Brain microvascular endothelial cell (primary cell): ENCODE measurements around the gene CDC20.
"Not testable (repeated sequence)": the region's sequence is repeated elsewhere in the genome, so short reads cannot be mapped to it uniquely, and the experiment has no call there.

Experiments used
- DNase-seq: peaks from one replicate; pipeline ENCODE4 v3.0.0-alpha.2; 2020
- H3K27ac ChIP-seq: fragments of 250-450 bp; sonication (Bioruptor Pico); 2 replicates; pipeline ENCODE4 v1.5.1; 2020; ENCODE audit warnings: mild to moderate bottlenecking, moderate library complexity
- H3K27me3 ChIP-seq: fragments of 250-450 bp; sonication (Bioruptor Pico); replicated peaks from 2 replicates; pipeline ENCODE4 v1.5.1; 2020; ENCODE audit warnings: mild to moderate bottlenecking
- H3K36me3 ChIP-seq: fragments of 250-450 bp; sonication (Bioruptor Pico); replicated peaks from 2 replicates; pipeline ENCODE4 v1.5.1; 2020; ENCODE audit warnings: mild to moderate bottlenecking
- H3K4me3 ChIP-seq: 2 replicates; pipeline ENCODE4 v1.5.1; 2011; ENCODE audit warnings: low read depth, mild to moderate bottlenecking, control low read depth, low read length, moderate library complexity
- in situ Hi-C: cut with HindIII; loops from 2 replicates; pipeline ENCODE4 v1.10.0; 2017; ENCODE audit warnings: low sequenced_read_pairs, low pct_ligation_motif_present
- TF ChIP-seq, protein P1 (sequence below): IDR thresholded peaks from 2 replicates; pipeline ENCODE4 v1.5.1; 2011; ENCODE audit warnings: low read depth, mild to moderate bottlenecking, moderate library complexity, low read length, control low read depth, inconsistent platforms; ENCODE audit errors: missing control alignments

The CDC20 gene

DNA sequence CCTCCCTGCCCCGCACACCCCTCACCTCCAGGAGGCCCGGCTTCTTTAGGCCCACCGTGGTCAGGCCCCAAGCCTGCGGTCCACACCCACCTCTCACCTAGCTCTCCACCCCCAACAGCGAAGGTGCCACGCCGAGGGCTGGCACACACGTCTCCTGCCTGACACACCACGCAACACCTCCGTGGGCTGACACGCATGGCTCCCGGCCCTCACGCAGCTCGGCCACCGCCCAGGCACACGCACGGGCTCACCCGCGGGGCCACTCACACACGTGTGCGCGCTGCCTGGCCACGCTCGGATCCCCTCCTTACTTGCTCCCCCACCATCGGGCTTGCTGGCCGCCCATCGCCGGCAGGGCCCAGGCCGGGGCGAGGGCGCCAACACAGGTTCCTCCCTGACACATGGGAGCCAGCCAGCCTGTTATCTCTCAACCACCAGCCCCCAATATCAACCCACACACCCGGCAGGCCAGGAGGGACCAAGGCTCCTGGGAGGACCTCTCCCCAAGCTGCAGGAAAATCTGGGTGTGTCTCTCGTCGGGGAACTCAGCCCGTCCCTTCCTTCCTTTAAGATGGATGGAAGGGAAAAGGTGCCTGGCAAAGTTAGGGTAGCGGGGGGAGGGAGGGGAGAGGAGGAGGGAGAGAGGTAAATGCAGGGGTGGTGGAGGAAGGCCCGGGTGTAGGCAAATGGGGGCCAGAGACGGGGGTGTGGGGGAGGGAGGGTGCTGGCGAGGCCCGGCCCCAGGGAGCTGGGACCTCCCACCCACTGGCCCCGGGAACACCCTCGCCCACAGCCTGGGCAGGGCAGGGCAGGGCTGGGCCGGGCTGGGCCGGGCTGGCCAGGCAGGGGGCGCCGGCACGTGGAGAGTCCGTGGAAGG lies 8.5 kb downstream of the CDC20 start:
- no peak for DNase-seq

DNA sequence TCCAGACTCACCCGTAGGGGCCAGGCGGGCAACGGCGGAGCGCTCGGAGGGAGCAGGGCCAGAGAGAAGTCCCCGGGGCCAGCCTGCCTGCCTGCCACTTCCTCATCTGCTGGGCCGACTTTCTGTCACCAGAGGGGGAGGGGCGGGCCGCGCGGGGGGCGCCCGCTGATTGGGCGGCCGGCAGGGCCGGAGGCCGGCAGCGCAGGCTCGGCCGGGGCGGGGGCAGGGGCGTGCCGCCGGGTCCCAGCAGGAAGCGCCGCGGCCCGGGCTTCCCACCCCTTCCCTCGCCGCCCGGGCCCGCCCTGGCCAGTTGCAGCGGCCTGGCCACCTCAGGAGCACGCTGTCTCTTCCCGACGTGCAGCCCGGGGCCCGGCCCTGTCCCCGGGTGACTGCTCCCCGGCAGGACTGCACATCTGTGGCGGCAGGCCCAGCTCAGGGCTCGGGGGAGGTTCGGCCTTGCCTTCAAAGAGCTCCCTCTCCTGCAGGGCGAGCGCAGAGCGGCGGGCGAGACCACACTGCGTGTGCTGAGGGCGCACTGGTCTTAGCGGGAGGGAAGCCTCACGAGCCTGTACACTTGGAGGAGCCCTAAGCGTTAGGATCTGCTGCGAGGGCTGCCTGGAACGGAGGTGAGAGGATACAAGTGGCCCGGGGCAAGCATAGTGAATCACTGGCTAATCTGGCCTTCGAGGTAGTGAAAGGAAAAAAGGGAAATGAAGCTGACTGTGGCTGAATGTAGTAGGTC lies 9.3 kb downstream of the CDC20 start, which contains the start of gene ELOVL1:
Gene ELOVL1, minus strand, starts transcription at position 108 of the 742 bp plus-strand sequence. CDS start 2,402 bp downstream, outside the sequence.
- Histone ChIP-seq H3K4me3 (peak within 1 kb of the TSS; percentile 82), H3K27me3 (no peaks in the 10 kb centered on the region), H3K36me3 (peaks cover 19% of the 10 kb centered on the region), H3K27ac (peak within 1 kb of the TSS; percentile 76)
- peak; percentile 74 for DNase-seq
- in situ Hi-C loops, result no loop called here
- TF ChIP-seq, protein P1, sequence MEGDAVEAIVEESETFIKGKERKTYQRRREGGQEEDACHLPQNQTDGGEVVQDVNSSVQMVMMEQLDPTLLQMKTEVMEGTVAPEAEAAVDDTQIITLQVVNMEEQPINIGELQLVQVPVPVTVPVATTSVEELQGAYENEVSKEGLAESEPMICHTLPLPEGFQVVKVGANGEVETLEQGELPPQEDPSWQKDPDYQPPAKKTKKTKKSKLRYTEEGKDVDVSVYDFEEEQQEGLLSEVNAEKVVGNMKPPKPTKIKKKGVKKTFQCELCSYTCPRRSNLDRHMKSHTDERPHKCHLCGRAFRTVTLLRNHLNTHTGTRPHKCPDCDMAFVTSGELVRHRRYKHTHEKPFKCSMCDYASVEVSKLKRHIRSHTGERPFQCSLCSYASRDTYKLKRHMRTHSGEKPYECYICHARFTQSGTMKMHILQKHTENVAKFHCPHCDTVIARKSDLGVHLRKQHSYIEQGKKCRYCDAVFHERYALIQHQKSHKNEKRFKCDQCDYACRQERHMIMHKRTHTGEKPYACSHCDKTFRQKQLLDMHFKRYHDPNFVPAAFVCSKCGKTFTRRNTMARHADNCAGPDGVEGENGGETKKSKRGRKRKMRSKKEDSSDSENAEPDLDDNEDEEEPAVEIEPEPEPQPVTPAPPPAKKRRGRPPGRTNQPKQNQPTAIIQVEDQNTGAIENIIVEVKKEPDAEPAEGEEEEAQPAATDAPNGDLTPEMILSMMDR, result peak; percentile 51

More for the DNA sequence above, 8.5 kb downstream of the CDC20 start:
- TF ChIP-seq, protein P1, result no peak
- in situ Hi-C loops, result no loop called here
- peaks cover 24% of the 10 kb centered on the region for H3K36me3 ChIP-seq
- H3K4me3 ChIP-seq, result peak overlapping the region; percentile 82
- no peaks in the 10 kb centered on the region for H3K27me3 ChIP-seq
- H3K27ac ChIP-seq, result peak overlapping the region; percentile 76

DNA sequence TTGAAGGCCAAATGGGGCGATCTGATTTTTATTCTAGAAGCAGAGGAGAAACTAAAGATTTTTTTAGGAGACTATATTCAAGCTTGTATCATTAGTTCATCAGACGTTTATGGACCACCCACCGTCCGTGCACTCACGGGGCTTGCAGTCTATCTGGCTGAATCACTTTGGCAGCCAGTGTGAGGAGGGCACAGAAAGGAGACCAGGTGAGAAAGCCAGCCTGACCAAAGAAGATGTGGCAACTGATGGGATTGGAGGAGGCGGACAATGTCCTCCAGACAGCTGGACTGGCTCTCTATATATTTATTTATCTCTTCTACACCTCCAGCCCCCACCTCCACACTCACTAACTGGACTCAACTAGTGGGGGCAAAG lies 9.9 kb downstream of the CDC20 start:
- TF ChIP-seq, protein P1, result no peak
- in situ Hi-C loops, result no loop called here
- H3K36me3 ChIP-seq, result peaks cover 17% of the 10 kb centered on the region
- peak overlapping the region; percentile 82 for H3K4me3 ChIP-seq
- no peak for DNase-seq
- H3K27ac ChIP-seq, result peak overlapping the region; percentile 31
- no peaks in the 10 kb centered on the region for H3K27me3 ChIP-seq

DNA sequence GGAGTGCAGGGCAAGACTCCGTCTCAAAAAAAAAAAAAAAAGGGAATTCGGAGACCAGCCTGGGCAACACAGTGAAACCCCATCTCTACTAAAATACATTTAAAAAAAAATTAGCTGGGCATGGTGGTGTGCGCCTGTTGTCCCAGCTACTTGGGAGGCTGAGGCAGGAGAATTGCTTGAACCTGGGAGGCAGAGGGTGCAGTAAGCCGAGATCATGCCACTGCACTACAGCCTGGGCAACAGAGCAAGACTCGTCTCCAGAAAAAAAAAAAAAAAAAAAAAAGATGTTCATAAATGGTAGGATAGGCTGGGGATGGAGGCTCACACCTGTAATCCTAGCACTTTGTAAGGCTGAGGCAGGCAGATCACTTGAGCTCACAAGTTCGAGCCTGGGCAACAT lies 11.0 kb downstream of the CDC20 start:
- H3K4me3 ChIP-seq, H3K36me3 ChIP-seq, in situ Hi-C loops, H3K27ac ChIP-seq, H3K27me3 ChIP-seq, DNase-seq: not testable (repeated sequence)

- H3K4me3 ChIP-seq, result no peak overlapping the region
- H3K27ac ChIP-seq, result no peak overlapping the region
- no peak for DNase-seq
- H3K27me3 ChIP-seq, result no peaks in the 10 kb centered on the region
- no peaks in the 10 kb centered on the region for H3K36me3 ChIP-seq
- in situ Hi-C loops, result no loop called here
- TF ChIP-seq, protein P1, result no peak
These were observed 11.8 kb downstream of the CDC20 start for GRCh38 chr1:43370564-43370963.

DNA sequence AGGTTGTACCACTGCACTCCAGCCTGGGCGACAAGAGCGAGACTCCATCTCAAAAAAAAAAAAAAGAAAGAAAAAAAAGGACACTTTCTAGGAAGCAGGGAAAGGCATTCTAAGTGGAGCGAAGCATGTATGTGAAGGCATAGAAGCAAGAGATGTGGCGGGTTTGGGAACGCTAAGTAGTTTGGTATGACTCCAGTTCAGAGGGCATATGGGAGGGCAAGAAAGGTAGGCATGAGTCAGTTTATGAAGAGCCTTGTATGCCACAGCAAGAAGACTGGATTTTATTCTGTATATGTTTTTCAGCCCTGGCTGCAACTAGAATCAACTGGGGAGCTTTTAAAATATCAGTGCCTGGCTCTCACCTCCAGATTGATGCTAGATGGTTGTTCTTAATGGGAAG lies 13.4 kb downstream of the CDC20 start:
- no peak for DNase-seq
- Histone ChIP-seq H3K27me3 (no peaks in the 10 kb centered on the region), H3K36me3 (no peaks in the 10 kb centered on the region), H3K27ac (peak overlapping the region; percentile 49), H3K4me3 (no peak overlapping the region)
- in situ Hi-C loops, result no loop called here
- TF ChIP-seq, protein P1, result no peak
